Liver (tissue), 3 donors: ENCODE data around the gene NIFK.
"Not testable (repeated sequence)": the region's sequence is repeated elsewhere in the genome, so short reads cannot be mapped to it uniquely, and the experiment has no call there.

Experiments
- GABPA ChIP-seq, 2 donors: IDR thresholded peaks in 1 of 2; conservative IDR thresholded peaks in 1 of 2; 2 replicates each; pipeline ENCODE4 v1.6.1; 2016; ENCODE audit warnings: antibody characterized with exemption in 2 of 2, mild to moderate bottlenecking in 1 of 2, moderate library complexity in 1 of 2
- HNF4G ChIP-seq: IDR thresholded peaks from 2 replicates; pipeline ENCODE4 v1.6.1; 2016; ENCODE audit warnings: antibody characterized with exemption
- RAD21 ChIP-seq, 2 donors: IDR thresholded peaks; 2 replicates each; pipeline ENCODE4 v1.6.1; 2016; ENCODE audit warnings: antibody characterized with exemption in 2 of 2, mild to moderate bottlenecking in 2 of 2
- TAF1 ChIP-seq: conservative IDR thresholded peaks from 2 replicates; pipeline ENCODE4 v1.6.1; 2016; ENCODE audit warnings: antibody characterized with exemption, mild to moderate bottlenecking
- TF ChIP-seq, protein P1 (sequence below): fragments of 150-350 bp; IDR thresholded peaks from 2 replicates; pipeline ENCODE4 v1.5.1; 2017; ENCODE audit warnings: improper control_type of control experiment, low read depth, low read length; ENCODE audit not compliant: missing input control
- TF ChIP-seq, protein P2 (sequence below): IDR thresholded peaks from 2 replicates; pipeline ENCODE4 v1.6.1; 2016; ENCODE audit warnings: antibody characterized with exemption
- TF ChIP-seq, protein P3 (sequence below): IDR thresholded peaks from 2 replicates; pipeline ENCODE4 v1.6.1; 2016; ENCODE audit warnings: antibody characterized with exemption
- donor health status: healthy.
- donor health status: healthy.

DNA sequence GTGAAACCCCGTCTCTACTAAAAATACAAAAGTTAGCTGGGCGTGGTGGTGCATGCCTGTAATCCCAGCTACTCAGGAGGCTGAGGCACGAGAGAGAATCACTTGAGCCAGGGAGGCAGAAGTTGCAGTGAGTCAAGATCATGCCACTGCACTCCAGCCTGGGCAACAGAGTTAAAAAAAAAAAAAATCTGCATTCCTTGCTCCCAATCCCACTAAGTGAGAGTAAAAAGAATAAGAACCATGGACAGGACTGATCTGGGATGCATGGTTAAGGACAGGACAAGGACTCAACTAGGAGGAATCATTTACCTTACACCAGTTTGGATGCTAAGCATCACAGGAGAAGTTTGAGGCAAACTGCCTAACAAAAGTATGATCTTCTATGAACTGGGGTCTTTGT, 25.2 kb downstream of the NIFK start:
- TF ChIP-seq, protein P1, sequence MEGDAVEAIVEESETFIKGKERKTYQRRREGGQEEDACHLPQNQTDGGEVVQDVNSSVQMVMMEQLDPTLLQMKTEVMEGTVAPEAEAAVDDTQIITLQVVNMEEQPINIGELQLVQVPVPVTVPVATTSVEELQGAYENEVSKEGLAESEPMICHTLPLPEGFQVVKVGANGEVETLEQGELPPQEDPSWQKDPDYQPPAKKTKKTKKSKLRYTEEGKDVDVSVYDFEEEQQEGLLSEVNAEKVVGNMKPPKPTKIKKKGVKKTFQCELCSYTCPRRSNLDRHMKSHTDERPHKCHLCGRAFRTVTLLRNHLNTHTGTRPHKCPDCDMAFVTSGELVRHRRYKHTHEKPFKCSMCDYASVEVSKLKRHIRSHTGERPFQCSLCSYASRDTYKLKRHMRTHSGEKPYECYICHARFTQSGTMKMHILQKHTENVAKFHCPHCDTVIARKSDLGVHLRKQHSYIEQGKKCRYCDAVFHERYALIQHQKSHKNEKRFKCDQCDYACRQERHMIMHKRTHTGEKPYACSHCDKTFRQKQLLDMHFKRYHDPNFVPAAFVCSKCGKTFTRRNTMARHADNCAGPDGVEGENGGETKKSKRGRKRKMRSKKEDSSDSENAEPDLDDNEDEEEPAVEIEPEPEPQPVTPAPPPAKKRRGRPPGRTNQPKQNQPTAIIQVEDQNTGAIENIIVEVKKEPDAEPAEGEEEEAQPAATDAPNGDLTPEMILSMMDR: not testable (repeated sequence)
- not testable (repeated sequence) for TF ChIP-seq TAF1; RAD21 (IDR thresholded peaks at IDR 0.05); GABPA (IDR thresholded peaks at IDR 0.05 in 1 of 2, conservative IDR thresholded peaks at IDR 0.05 in 1 of 2); HNF4G
- TF ChIP-seq, protein P2, sequence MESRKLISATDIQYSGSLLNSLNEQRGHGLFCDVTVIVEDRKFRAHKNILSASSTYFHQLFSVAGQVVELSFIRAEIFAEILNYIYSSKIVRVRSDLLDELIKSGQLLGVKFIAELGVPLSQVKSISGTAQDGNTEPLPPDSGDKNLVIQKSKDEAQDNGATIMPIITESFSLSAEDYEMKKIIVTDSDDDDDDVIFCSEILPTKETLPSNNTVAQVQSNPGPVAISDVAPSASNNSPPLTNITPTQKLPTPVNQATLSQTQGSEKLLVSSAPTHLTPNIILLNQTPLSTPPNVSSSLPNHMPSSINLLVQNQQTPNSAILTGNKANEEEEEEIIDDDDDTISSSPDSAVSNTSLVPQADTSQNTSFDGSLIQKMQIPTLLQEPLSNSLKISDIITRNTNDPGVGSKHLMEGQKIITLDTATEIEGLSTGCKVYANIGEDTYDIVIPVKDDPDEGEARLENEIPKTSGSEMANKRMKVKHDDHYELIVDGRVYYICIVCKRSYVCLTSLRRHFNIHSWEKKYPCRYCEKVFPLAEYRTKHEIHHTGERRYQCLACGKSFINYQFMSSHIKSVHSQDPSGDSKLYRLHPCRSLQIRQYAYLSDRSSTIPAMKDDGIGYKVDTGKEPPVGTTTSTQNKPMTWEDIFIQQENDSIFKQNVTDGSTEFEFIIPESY: not testable (repeated sequence)
- TF ChIP-seq, protein P3, sequence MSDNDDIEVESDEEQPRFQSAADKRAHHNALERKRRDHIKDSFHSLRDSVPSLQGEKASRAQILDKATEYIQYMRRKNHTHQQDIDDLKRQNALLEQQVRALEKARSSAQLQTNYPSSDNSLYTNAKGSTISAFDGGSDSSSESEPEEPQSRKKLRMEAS: not testable (repeated sequence)
